Left lobe of liver (tissue), 2 donors: ENCODE measurements around the gene ZBTB20. TPM values are rescaled to one million over a fixed set of nuclear protein-coding genes. Genes with fewer than 3 reads are reported as not detected.
A peak's percentile ranks its signal among the peaks of the same experiment; 100 is the strongest.

Experiments used
- ATAC-seq: fragments of 200-7000 bp; cut with Tn5 transposase; one replicate; pipeline ENCODE4 v1.9.1; 2020; ENCODE audit warnings: mild to moderate bottlenecking, moderate library complexity
- DNase-seq: peaks from one replicate; pipeline ENCODE4 v3.0.0-alpha.2; 2020; ENCODE audit warnings: low spot score
- total RNA-seq: library from RNA; stranded (reverse); gene quantifications from one replicate; pipeline ENCODE4 v1.2.1, GENCODE V29; 2021
- donor health status: DM: no; HTN: no; CAD: no; lungs with moderate emphysema.
- donor health status: DM: no; HTN: yes; CAD: no.

The ZBTB20 gene
- total RNA-seq, 1 donor from 2014 or later = 50.6 TPM

GRCh38 chr3:114365909-114366308, 781.2 kb downstream of the ZBTB20 start:
- DNase-seq (no peak), ATAC-seq (peak; percentile 64)

DNA sequence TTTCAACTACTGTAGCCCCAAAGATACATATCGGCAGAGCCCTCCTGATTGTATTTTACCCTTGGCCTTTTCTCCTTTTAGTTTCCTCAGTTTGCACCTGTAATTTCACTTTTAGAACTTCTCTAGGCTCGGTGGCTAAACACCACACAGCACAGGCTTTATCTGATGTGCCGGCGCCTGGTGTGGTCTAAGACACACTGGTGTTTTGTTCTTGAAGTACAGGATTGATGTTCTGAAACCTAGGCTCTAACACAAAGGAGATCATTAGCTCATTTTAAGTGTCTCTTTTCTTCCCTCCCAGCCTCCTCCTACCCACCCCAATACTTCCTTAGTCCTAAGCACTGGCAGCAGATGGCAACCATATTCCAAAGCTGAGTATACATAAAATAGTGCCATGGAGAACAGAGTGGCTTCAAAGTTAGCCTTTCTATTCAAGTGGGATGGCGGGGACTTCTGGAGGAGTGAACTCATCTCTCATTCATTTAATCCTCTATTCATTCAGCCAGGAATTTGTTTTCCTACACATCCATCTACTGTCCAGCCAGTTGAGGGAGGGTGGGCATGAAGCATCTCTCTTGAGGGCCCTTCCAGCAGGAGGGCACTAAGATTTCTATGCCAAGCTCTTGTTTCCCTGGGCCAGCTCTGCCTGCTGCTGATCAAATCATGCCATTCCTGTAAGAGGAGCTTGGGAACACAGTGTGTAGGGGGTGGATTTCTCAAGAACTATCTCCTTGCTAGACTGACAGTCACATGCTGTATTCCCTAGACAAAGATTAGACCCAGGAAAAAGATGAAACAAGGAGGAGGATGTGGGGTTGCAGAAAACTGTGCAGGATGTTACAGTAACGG, 782.1 kb downstream of the ZBTB20 start:
- DNase-seq (no peak), ATAC-seq (no peak)

- DNase-seq (no peak), ATAC-seq (no peak)
Observed at GRCh38 chr3:114363554-114364202, 783.4 kb downstream of the ZBTB20 start.

- peak; percentile 73 for ATAC-seq
Observed at GRCh38 chr3:114362815-114363214, 784.3 kb downstream of the ZBTB20 start.

GRCh38 chr3:114361391-114361790, 785.7 kb downstream of the ZBTB20 start:
- ATAC-seq (no peak), DNase-seq (no peak)

More at GRCh38 chr3:114362815-114363214, 784.3 kb downstream of the ZBTB20 start:
- DNase-seq = no peak

DNA sequence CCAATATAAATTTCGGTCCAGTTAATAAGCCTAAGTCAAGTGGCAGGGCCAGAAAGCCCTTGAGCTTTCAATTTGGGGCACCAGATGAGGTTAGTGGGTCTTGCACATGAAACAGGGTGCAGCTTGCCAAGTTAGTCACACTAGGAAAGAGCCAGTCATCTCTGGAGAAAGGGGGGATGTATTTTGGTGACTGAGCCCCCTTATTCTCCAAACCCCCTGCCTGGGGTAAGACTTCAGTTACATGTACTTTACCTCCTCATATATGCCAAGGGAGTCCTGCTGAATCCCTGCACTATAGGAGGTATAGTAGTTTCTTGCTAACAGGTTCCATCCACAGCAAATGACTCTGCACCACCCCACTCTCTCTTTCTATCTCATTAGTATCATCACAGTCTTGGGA, 790.6 kb downstream of the ZBTB20 start:
- no peak for DNase-seq
- no peak for ATAC-seq

DNA sequence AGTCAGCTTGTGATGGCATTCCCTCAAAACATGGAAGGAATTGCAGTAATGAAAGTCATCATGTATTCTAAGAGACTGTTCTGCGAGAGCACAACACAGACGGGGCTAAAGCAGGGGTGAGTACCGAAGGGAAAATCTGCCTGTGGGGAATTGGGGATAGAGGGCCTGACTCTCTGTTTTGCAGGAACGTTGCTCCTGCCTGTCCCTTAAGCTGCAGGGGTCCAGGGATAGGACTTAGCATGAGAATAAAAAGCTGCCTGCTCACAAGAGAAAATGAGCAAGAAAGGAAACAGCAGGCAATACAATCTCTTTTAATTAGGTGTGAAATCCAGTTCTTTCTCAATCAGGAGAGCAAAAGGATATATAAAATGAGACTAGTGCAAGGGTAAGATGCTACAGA, 791.0 kb downstream of the ZBTB20 start:
- DNase-seq (no peak), ATAC-seq (no peak)

GRCh38 chr3:114355653-114356052, 791.4 kb downstream of the ZBTB20 start:
- ATAC-seq = no peak
- DNase-seq = no peak

- DNase-seq = no peak
- ATAC-seq = no peak
Observed at GRCh38 chr3:114351822-114352145, 795.3 kb downstream of the ZBTB20 start.

DNA sequence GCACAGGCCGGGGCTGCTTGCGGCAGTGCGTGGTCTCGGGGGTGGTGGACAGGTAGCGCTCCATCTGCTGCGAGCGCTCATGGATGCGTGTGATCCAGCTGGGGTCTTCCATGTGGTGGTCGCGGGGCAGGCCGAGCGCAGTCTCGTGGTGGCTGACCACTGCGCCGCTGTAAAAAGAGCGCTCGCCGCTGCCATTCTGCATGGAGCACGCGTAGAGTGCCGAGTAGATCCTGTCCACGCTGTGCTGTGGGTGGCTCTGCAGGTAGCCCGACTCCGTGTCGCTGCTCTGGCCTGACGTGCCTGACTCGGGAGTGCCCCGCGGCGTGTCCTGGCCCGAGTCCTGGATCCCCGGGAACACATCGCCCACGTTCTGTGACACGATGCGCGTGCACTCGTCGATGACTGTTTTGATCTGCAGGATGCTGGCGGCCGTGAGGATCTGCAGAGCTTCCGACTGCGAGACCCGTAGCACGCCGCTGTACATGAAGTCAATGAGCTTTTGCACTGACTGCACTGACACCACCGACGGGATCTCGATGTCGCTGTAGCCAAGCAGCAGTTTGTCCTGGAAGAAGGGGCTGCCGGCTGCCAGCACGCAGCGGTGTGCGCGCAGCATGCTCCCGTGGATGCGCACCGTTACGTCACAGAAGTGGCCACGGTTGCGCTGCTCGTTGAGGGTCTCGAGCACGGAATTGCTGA, 795.8 kb downstream of the ZBTB20 start:
- ATAC-seq (peak; percentile 47), DNase-seq (no peak)

- no peak for DNase-seq
- peak; percentile 18 for ATAC-seq
Observed at GRCh38 chr3:114350690-114351089, 796.4 kb downstream of the ZBTB20 start.

- ATAC-seq = peak; percentile 37
Observed at GRCh38 chr3:114350271-114350670, 796.8 kb downstream of the ZBTB20 start.

GRCh38 chr3:114344492-114344891, 802.6 kb downstream of the ZBTB20 start:
- DNase-seq (no peak), ATAC-seq (no peak)

More at GRCh38 chr3:114350271-114350670, 796.8 kb downstream of the ZBTB20 start:
- DNase-seq = no peak

DNA sequence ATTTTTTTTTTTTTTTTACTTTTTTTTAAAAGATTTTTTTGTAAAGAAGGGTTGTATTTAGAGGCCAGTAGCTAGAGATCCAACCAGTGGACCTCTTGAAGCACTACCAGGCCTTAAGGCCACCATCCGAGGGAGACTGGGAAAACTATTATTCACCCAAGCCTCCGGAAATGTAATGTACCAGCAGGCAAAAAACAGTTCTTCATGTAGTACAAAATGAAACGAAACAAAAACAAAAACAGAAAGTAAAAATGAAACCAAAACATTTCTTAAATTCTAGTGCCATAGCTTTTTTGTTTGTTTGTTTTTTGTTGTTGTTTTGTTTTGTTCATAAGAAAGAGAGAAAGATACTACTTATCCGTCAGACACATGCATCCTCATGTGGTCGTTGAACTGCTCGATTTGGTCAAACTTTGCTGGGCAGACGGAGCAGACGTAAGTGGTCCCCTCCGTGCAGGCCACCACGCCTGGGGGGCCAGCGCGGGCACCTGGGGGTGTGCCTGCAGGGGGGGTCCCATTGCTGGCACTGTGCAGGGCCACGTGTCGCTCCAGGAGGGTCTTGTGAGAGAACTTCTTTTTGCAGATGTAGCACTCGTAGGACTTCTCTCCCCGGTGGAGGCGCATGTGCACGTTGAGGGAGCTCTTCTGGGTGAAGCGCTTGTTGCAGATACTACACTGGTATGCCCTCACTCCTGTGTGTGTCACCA, 808.3 kb downstream of the ZBTB20 start:
- no peak for ATAC-seq

DNA sequence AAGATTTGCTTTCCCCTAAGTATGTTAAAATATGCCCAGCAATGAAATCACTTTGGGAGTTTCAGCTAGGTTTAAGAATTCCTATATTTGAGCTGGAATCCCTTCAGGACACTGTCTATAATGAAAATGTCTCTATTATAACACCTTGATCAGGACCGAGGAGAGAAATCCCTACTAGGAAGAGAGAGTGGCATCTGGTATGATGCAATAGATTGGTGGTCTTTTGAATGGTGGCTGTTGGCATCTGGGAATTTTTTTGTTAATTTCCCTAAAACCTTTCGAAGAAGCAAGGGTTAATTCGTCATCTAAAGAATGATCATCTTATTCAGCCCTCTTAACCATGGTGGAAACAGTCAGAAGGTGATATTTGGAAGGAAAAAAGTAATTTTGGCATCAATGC, 810.2 kb downstream of the ZBTB20 start:
- ATAC-seq (no peak), DNase-seq (no peak)

More for the DNA sequence above, 808.3 kb downstream of the ZBTB20 start:
- DNase-seq = no peak

DNA sequence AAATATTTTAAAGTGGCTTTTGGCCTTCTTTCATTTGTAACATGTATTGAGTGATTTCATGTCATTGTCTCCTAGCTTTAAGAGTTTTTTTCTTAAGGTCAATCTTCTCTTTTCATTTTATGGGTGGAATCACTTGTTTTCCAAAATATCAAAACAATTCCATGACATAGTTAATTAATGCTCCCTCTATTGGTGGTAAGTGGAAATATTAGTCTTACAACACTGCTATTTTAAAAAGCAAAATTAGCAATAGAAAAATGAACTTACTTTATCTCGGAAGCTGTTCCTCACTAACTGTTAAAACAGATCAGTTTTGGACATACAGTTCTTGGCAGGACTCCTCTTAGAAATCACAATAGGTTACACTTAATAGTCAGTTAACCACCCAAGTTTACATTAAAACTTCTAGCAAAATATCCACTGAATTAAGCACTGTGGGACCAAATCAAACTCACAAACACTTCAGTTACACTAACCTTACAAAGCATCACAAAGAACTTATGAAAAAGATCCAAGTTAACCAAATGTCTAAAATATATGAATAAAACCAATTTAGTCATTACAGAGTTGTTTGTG, 810.9 kb downstream of the ZBTB20 start:
- DNase-seq (no peak), ATAC-seq (no peak)

DNA sequence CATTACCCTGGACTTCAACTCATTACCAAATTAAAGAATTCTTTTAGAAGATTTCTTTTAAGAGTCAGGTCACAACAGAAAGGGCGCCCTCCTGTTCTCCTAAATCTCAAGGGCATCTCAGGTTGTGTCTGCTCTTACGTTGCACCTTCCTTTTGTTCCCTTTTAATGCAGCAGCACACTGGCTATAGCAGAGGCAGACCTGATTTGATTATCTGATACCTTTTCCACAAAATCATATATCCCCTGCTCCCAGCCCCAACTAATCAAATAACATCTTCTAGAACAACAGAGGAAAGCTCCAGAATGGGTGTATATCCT, 813.2 kb downstream of the ZBTB20 start:
- ATAC-seq = no peak

GRCh38 chr3:114333180-114333922, 813.7 kb downstream of the ZBTB20 start:
- no peak for DNase-seq
- ATAC-seq = no peak

More for the DNA sequence above, 813.2 kb downstream of the ZBTB20 start:
- DNase-seq = no peak

GRCh38 chr3:114332342-114333179, 814.5 kb downstream of the ZBTB20 start:
- no peak for ATAC-seq

More at GRCh38 chr3:114332342-114333179, 814.5 kb downstream of the ZBTB20 start:
- DNase-seq = no peak
